SK-N-MC (cell line): ENCODE data around the gene SLC15A1.
A peak's percentile ranks its signal among the peaks of the same experiment; 100 is the strongest.

Experiments used
- DNase-seq: peaks from one replicate; pipeline ENCODE4 v3.0.0-alpha.2; 2011; ENCODE audit warnings: low read depth, low spot score
- H3K27ac ChIP-seq: fragments of 200-600 bp; sonication (generic); 2 replicates; pipeline ENCODE4 v1.5.1; 2016; ENCODE audit warnings: mixed run types
- H3K36me3 ChIP-seq: fragments of 200-600 bp; sonication (generic); 2 replicates; pipeline ENCODE4 v1.6.1; 2017; ENCODE audit warnings: antibody characterized with exemption, low read length, mixed read lengths; ENCODE audit not compliant: insufficient read depth
- H3K4me3 ChIP-seq: fragments of 200-600 bp; sonication (generic); 2 replicates; pipeline ENCODE4 v1.5.1; 2016
- H3K9ac ChIP-seq: fragments of 200-600 bp; sonication (generic); 2 replicates; pipeline ENCODE4 v1.8.0; 2017; ENCODE audit warnings: mixed run types, mixed read lengths; ENCODE audit not compliant: insufficient read length
- H3K9me3 ChIP-seq: fragments of 200-600 bp; sonication (generic); 2 replicates; pipeline ENCODE4 v1.6.1; 2017; ENCODE audit warnings: low read depth, mild to moderate bottlenecking, antibody characterized with exemption, low read length, moderate library complexity, mixed read lengths
- EZH2 ChIP-seq: fragments of 200-600 bp; sonication (generic); IDR thresholded peaks from one replicate; pipeline ENCODE4 v1.6.1; 2017; ENCODE audit warnings: antibody characterized with exemption
- FOXP2 ChIP-seq: optimal IDR thresholded peaks from 2 replicates; pipeline ENCODE3; 2011; ENCODE audit warnings: mild to moderate bottlenecking, moderate library complexity; ENCODE audit not compliant: insufficient read depth; ENCODE audit errors: extremely low read length, control extremely low read depth
- POLR2AphosphoS5 ChIP-seq: IDR thresholded peaks from 2 replicates; pipeline ENCODE4 v1.6.1; 2012; ENCODE audit warnings: mild to moderate bottlenecking, low read depth, low read length, borderline replicate concordance

The SLC15A1 gene

DNA sequence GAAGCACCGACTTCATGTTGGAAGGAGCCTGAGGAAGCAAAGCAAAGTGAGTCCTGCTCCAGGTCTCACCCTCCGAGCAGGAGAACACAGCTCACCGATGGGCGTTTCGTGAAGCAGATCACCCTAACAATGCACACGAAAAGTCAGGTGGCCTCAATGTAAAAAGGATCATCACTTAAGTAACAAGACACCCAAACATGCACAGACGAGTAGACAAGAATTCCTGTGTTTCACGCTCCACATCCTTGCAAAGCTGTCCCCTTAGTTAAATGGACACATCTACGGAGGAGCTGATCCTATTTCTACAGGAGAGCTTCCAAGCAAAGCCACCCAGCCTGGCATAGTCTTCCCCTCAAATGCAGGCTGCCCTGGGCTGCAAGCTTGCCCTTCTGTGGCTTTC, 66.2 kb downstream of the SLC15A1 start:
- Histone ChIP-seq H3K4me3 (no peak overlapping the region), H3K9me3 (no peaks in the 10 kb centered on the region), H3K9ac (no peak overlapping the region), H3K36me3 (no peaks in the 10 kb centered on the region), H3K27ac (no peak overlapping the region)
- DNase-seq = no peak
- no peak for TF ChIP-seq EZH2
- TF ChIP-seq POLR2AphosphoS5 = no peak
- TF ChIP-seq FOXP2 = no peak

DNA sequence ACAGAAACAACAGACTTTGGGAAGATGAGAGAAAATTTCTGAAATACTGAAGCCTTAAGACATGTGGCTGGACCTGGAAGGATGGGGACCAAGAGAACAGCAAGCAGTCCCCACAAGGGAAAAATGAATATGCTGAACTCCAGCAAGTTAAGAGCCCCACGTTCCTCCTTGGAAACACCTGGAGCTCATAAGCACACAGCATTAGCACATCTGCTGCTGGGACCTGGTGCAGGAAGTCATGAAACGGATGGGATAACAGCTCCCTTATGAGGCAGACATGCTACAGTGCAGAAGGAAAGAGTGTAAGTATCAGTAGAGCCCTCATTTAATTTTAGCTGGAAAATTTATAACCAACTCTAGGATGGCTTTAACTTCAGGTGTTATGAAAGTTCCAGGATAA, 67.3 kb downstream of the SLC15A1 start:
- TF ChIP-seq FOXP2 (no peak), POLR2AphosphoS5 (no peak), EZH2 (no peak)
- Histone ChIP-seq H3K27ac (no peak overlapping the region), H3K36me3 (no peaks in the 10 kb centered on the region), H3K4me3 (no peak overlapping the region), H3K9me3 (no peaks in the 10 kb centered on the region), H3K9ac (no peak overlapping the region)
- no peak for DNase-seq

DNA sequence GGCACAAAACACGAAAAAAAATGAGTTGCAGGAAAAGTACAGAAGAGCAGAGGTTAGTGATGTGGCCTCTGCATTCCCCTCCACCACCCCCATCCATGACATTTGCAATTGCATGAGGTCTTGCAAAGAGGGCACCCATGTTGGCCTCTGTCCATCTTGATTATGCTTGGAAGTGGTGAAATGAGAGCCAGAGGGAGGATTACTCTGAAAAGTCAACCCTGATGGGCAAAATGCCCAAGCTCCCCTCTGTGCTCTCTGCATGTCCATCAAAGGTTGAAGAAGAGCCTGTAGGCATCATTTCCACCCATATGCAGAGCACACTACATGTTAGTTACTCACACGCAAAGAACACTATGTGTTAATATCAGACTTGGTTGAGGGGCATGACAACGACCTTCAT, 71.4 kb downstream of the SLC15A1 start:
- H3K27ac ChIP-seq = no peak overlapping the region
- DNase-seq = no peak
- TF ChIP-seq FOXP2 = no peak
- TF ChIP-seq EZH2 = no peak
- TF ChIP-seq POLR2AphosphoS5 = no peak
- H3K4me3 ChIP-seq = no peak overlapping the region
- H3K9ac ChIP-seq = no peak overlapping the region
- H3K36me3 ChIP-seq = no peaks in the 10 kb centered on the region
- no peaks in the 10 kb centered on the region for H3K9me3 ChIP-seq

DNA sequence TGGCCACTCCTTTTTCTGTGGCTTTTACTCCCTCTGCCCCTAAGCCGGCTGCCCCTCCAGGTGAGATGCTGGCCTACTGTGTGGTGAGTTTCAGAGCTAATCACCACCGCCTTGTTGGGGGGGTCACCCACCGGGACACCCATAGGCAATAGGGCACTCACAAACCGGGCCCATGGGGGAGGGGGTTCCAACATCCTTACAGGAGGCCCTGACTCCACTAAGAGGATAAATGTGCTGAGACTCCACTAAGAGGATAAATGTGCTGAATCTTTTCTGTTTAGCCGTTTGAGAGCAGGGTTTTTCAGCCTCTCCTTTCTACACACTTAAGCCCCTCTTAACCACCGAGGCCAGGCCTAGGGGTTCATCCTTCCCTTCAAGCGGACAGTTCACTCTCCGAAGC, 73.7 kb downstream of the SLC15A1 start:
- no peak overlapping the region for H3K27ac ChIP-seq
- no peaks in the 10 kb centered on the region for H3K36me3 ChIP-seq
- no peak for TF ChIP-seq FOXP2
- no peak for TF ChIP-seq EZH2
- no peak for TF ChIP-seq POLR2AphosphoS5

DNA sequence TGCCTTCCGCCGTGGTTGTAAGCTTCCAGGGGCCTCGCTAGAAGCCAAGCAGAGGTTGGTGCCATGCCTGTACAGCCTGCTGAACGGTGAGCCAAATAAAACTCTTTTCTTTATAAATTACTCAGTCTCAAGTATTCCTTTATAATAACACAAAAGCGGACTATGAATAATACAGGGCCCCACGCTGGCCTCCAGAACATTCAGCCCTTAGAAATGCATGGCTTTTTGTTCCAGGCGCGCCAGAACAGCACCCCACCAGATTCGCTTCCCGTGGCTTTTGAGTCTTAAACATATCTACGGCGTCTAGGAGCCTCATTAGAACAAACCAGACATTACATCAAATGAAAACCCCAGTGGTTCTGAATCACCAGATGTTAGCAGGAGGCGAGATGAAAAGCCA, 75.1 kb downstream of the SLC15A1 start:
- no peak overlapping the region for H3K9ac ChIP-seq
- H3K27ac ChIP-seq = no peak overlapping the region
- no peak for TF ChIP-seq EZH2
- no peaks in the 10 kb centered on the region for H3K36me3 ChIP-seq
- DNase-seq = no peak
- H3K4me3 ChIP-seq = no peak overlapping the region
- H3K9me3 ChIP-seq = no peaks in the 10 kb centered on the region

More for the DNA sequence above, 73.7 kb downstream of the SLC15A1 start:
- no peak for DNase-seq
- Histone ChIP-seq H3K9me3 (no peaks in the 10 kb centered on the region), H3K9ac (no peak overlapping the region), H3K4me3 (no peak overlapping the region)

DNA sequence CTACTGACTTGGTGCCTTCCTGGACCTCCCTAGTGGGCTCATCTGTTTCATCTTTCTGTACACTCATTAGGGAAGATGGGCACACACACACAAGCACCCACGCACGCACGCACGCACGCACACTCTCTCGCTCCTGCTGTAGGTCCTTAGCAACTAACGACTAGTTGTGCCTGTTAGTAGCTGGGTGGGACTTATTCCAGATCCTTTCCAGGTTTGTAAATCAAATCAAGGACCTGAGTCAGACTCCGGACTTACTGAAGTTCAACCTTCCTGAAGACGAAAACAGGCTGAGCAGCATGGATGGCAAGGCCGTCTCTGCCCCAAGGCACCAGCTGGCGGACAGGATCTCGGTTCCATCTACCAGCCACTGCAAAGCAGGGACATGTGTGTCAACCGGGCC, 76.2 kb downstream of the SLC15A1 start:
- no peak for TF ChIP-seq EZH2
- TF ChIP-seq FOXP2 = no peak
- TF ChIP-seq POLR2AphosphoS5 = no peak
- H3K4me3 ChIP-seq = no peak overlapping the region
- no peak overlapping the region for H3K27ac ChIP-seq
- H3K36me3 ChIP-seq = no peaks in the 10 kb centered on the region
- H3K9me3 ChIP-seq = no peaks in the 10 kb centered on the region
- no peak overlapping the region for H3K9ac ChIP-seq
- no peak for DNase-seq

DNA sequence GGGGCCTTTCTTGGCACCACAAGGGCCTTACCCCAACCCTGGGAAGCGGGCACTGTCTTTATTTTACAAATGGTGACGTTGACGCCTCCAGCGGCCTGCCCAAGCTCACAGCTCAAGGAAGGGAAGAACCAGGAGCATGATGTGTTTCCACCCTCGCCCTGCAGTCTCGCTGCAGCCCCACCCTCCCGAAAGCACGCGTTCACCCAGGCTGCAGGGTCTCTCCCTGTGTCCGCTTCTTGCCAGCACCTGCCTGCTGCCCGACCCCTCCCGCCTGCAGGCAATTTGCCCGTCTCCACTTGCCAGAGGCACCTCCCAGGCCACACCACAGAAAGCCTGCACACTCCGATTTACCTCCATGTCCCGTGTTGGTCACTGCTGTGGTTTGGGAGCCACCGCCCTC, 76.6 kb downstream of the SLC15A1 start:
- no peaks in the 10 kb centered on the region for H3K9me3 ChIP-seq
- H3K36me3 ChIP-seq = no peaks in the 10 kb centered on the region
- no peak overlapping the region for H3K27ac ChIP-seq
- no peak overlapping the region for H3K9ac ChIP-seq
- DNase-seq = no peak
- no peak overlapping the region for H3K4me3 ChIP-seq
- no peak for TF ChIP-seq FOXP2
- TF ChIP-seq POLR2AphosphoS5 = no peak
- no peak for TF ChIP-seq EZH2

DNA sequence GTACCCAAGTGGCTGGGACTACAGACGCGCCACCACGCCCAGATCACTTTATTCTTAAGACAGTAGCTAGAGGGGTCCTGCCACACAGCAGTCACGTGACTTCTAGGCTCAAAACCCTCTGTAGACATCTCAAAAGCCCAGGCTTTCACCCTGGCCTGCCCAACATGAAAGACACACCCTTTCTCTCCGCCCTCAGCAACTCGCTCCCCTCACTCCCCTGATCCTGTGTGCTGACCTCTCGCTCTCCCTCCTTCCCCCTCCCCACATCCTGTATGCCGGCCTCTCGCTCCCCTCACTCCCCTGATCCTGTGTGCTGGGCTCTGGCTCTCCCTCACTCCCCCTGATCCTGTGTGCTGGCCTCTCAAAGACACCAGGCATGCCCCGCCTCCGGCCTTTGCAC, 77.4 kb downstream of the SLC15A1 start:
- H3K9me3 ChIP-seq = no peaks in the 10 kb centered on the region
- no peak overlapping the region for H3K4me3 ChIP-seq
- no peak for DNase-seq
- H3K9ac ChIP-seq = no peak overlapping the region
- no peaks in the 10 kb centered on the region for H3K36me3 ChIP-seq
- TF ChIP-seq POLR2AphosphoS5 (no peak), EZH2 (no peak), FOXP2 (no peak)
- H3K27ac ChIP-seq = no peak overlapping the region

DNA sequence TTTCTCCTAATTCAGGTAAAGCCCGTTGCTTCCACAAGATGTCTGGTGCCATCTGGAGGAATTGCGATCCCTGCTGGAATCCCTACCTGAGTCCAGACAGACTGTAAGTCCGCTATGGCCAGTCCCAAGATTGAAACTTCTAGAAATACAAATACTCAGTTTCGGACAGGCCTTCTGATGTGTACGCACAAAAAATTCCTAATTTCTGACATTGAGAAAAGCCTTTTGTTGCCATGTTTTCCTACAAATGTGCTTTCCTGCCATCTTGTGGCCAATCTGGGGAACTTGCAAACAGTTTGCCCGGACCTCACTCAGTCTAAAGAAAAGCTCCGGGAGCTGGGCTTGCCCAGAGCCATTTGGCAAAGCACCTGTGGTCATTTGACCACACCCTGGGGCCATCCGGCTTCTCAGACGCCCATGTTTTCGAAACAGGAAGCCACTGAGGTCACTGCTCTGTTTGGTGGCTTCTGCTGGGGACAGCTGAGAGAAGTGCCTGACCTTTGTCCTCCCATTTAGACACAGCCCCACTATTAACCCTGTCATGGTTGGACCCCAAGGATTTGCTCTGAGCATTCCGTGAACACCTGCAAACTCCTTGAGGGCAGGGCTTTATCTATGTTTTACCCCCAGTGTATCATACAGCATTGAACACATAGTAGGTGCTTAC, 79.4 kb downstream of the SLC15A1 start:
- Histone ChIP-seq H3K36me3 (no peaks in the 10 kb centered on the region), H3K4me3 (peak overlapping the region; percentile 37; the same call in 1 of the 2 replicates), H3K9ac (peak overlapping the region; percentile 60), H3K9me3 (no peaks in the 10 kb centered on the region), H3K27ac (no peak overlapping the region)
- no peak for DNase-seq
- TF ChIP-seq POLR2AphosphoS5 (no peak), FOXP2 (no peak), EZH2 (no peak)
